Smooth muscle cell (in vitro differentiated cells): ENCODE measurements around the gene ANKRD27. TPM values are rescaled to one million over a fixed set of nuclear protein-coding genes. Genes with fewer than 3 reads are reported as not detected.

Experiments
- DNase-seq: peaks from one replicate; lab custom pipeline; 2025; ENCODE audit not compliant: unreplicated experiment; lab: John Stamatoyannopoulos, UW
- H2AFZ ChIP-seq: fragments of 200-600 bp; sonication (generic); 2 replicates; pipeline ENCODE4 v1.6.0; 2016; ENCODE audit warnings: antibody characterized with exemption, low read depth, mild to moderate bottlenecking
- H3F3A ChIP-seq: fragments of 200-600 bp; sonication (generic); 2 replicates; pipeline ENCODE4 v1.6.0; 2017; ENCODE audit warnings: antibody characterized with exemption, low read depth
- H3K27ac ChIP-seq: fragments of 200-600 bp; sonication (generic); 2 replicates; pipeline ENCODE4 v1.5.1; 2016; ENCODE audit warnings: low read depth, mild to moderate bottlenecking
- H3K27me3 ChIP-seq: fragments of 200-600 bp; sonication (generic); 2 replicates; pipeline ENCODE4 v1.6.1; 2016; ENCODE audit warnings: low read depth, mild to moderate bottlenecking
- H3K36me3 ChIP-seq: fragments of 200-600 bp; sonication (generic); 2 replicates; pipeline ENCODE4 v1.5.1; 2016; ENCODE audit warnings: low read depth
- H3K4me1 ChIP-seq: fragments of 200-600 bp; sonication (generic); 2 replicates; pipeline ENCODE4 v1.5.1; 2016; ENCODE audit warnings: low read depth
- H3K4me2 ChIP-seq: fragments of 200-600 bp; sonication (generic); 2 replicates; pipeline ENCODE4 v1.6.0; 2016; ENCODE audit warnings: mild to moderate bottlenecking
- H3K4me3 ChIP-seq: fragments of 200-600 bp; sonication (generic); 2 replicates; pipeline ENCODE4 v1.5.1; 2016; ENCODE audit warnings: mild to moderate bottlenecking
- H3K79me2 ChIP-seq: fragments of 200-600 bp; sonication (generic); 2 replicates; pipeline ENCODE4 v1.6.0; 2016; ENCODE audit warnings: low read depth, mild to moderate bottlenecking
- H3K9ac ChIP-seq: fragments of 200-600 bp; sonication (generic); 2 replicates; pipeline ENCODE4 v1.6.0; 2016; ENCODE audit warnings: low read depth
- H3K9me3 ChIP-seq: fragments of 200-600 bp; sonication (generic); replicated peaks from 2 replicates; pipeline ENCODE4 v1.5.1; 2016; ENCODE audit warnings: low read depth
- H4K20me1 ChIP-seq: fragments of 200-600 bp; sonication (generic); 2 replicates; pipeline ENCODE4 v1.6.0; 2016; ENCODE audit warnings: low read depth
- WGBS: methylation state at CpG from one replicate; pipeline ENCODE4 v1.1.7; 2016; ENCODE audit warnings: low lambda C conversion rate; 5-methylcytosine and 5-hydroxymethylcytosine counted together
- polyA plus RNA-seq: library from polyadenylated mRNA; unstranded; fragments of >200 nt; fragmentation: Nextera tagmentation; extraction: Ambion mirVana; gene quantifications from 2 replicates; pipeline ENCODE4 v1.2.1, GENCODE V29; 2016
- total RNA-seq: library from RNA; depleted of rRNA; stranded (reverse); fragments of >200 nt; gene quantifications from 2 replicates; pipeline ENCODE4 v1.2.3, GENCODE V29; 2014
- TF ChIP-seq, protein P1 (sequence below): fragments of 200-600 bp; sonication (generic); IDR thresholded peaks from 2 replicates; pipeline ENCODE4 v1.5.1; 2017; ENCODE audit warnings: borderline replicate concordance, mild to moderate bottlenecking, antibody characterized with exemption; ENCODE audit not compliant: insufficient read depth, poor library complexity, severe bottlenecking

The ANKRD27 gene
- total and polyA plus RNA-seq, 2 experiments from 2014 or later, result 7.7 to 19.7 TPM

DNA sequence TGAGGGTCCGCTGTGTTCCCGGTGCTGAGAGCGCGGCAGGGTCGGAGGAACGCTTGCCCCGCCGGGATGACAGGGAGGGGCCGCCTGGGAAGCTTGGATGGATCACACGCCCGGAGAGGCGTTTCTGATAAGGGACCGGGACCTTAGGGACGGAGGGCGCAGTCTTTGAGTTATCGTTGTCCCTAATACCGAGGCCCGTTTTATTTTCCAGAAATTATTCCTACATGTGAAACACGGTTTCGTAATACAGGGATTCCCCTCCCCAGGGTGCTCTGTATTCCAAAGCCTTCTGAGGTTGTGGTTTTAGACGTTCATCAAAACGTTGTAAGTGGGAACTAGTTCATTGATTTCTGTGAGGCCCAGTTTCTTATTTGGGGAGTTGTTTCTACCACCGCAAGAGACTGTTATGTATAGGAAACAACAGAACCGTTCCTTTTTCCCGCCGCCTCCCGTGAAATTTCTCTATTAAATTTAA is 93.2 kb downstream of the ANKRD27 start:
- Histone ChIP-seq H3K36me3 (peaks cover 18% of the 10 kb centered on the region), H3K79me2 (peaks cover 29% of the 10 kb centered on the region), H3K9me3 (no peaks in the 10 kb centered on the region), H3K27me3 (peaks cover 4% of the 10 kb centered on the region), H3K4me2 (peak overlapping the region; percentile 94), H3K4me1 (no peaks in the 10 kb centered on the region), H3F3A (no peaks in the 10 kb centered on the region), H3K4me3 (peak overlapping the region; percentile 87), H4K20me1 (peaks cover 12% of the 10 kb centered on the region), H2AFZ (peak overlapping the region; percentile 91), H3K27ac (peak overlapping the region; percentile 71), H3K9ac (peak overlapping the region; percentile 92)
- DNase-seq, result no peak
- TF ChIP-seq, protein P1, sequence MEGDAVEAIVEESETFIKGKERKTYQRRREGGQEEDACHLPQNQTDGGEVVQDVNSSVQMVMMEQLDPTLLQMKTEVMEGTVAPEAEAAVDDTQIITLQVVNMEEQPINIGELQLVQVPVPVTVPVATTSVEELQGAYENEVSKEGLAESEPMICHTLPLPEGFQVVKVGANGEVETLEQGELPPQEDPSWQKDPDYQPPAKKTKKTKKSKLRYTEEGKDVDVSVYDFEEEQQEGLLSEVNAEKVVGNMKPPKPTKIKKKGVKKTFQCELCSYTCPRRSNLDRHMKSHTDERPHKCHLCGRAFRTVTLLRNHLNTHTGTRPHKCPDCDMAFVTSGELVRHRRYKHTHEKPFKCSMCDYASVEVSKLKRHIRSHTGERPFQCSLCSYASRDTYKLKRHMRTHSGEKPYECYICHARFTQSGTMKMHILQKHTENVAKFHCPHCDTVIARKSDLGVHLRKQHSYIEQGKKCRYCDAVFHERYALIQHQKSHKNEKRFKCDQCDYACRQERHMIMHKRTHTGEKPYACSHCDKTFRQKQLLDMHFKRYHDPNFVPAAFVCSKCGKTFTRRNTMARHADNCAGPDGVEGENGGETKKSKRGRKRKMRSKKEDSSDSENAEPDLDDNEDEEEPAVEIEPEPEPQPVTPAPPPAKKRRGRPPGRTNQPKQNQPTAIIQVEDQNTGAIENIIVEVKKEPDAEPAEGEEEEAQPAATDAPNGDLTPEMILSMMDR, result no peak
- WGBS, result 11% methylated on average over 27 of the region's 27 CpGs

DNA sequence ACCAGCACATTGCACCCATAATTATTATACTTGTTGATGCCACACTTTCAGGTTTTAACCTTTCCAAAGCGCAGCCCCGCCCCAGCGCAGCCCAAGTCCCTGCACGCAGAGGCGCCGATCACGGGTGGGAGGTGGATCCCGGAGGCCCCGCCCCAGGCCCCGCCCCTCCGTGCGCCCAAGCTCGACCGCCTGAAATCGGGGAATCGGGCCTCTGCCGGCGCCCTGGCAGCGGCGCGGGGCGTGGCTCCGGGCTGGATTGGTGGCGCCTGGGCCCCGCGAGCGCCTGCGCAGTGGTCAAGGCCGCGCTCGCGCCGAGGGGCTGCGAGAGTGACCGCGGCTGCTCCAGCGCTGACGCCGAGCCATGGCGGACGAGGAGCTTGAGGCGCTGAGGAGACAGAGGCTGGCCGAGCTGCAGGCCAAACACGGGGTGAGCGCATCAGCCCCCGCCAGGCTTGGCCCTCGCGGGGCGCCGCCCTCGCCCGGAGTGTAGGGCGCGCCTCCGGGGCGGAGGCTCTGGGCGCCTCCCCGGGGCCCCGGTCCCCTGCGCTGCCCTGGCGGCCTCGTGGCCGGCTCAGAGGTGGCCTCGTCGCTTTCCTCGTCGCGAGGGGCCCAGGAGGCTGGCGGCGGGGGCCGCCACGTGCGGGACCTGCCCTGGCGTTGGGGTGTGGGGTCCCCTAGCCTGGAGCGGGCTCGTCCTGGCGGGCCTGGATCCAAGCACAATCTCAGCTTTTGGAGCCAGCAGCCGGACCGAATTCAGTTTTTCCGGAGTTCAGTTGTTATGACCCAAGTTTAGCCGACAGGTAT is 93.9 kb downstream of the ANKRD27 start, which contains the start of gene PDCD5:
PDCD5 (plus strand) TSS at position 290 of the 804 bp plus-strand sequence; CDS start at position 362, 72 bp downstream.
- peak within 1 kb of the TSS; percentile 87 for H3K4me3 ChIP-seq
- WGBS, result under 1% methylated on average over 70 of the region's 81 CpGs
- H3K79me2 ChIP-seq, result peaks cover 29% of the 10 kb centered on the region
- TF ChIP-seq, protein P1, result no peak
- H4K20me1 ChIP-seq, result peaks cover 12% of the 10 kb centered on the region
- no peaks in the 10 kb centered on the region for H3K9me3 ChIP-seq
- H2AFZ ChIP-seq, result peak within 1 kb of the TSS; percentile 91
- H3K36me3 ChIP-seq, result peaks cover 15% of the 10 kb centered on the region
- H3K4me1 ChIP-seq, result no peaks in the 10 kb centered on the region
- peak within 1 kb of the TSS; percentile 71 for H3K27ac ChIP-seq
- DNase-seq, result peak; percentile 85
- H3K9ac ChIP-seq, result peak within 1 kb of the TSS; percentile 92
- no peaks in the 10 kb centered on the region for H3F3A ChIP-seq
- H3K27me3 ChIP-seq, result peaks cover 4% of the 10 kb centered on the region
- H3K4me2 ChIP-seq, result peak within 1 kb of the TSS; percentile 94

DNA sequence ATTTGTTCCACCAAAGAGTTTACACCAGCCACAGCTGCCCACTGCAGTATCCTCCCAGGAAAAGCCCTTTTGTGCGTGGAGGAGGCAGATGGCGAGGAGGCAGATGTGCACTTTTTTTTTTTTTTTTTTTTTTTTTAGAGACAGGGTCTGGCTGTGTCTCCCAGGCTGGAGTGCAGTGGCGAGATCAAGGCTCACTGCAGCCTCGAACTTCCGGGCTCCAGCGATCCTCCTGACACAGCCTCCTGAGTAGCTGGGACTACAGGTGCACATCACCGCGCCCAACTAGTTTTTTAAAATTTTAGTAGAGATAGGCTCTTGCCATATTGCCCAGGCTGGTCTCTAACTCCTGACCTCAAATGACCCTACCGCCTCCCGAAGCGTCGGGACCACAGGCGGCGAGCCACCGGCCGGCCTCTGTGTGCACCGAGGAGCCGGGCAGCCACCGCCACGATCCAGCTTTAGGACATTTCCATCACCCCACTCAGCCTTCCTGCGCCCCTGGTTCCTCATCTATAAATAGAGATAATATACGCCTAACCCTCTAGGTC is 94.6 kb downstream of the ANKRD27 start:
- TF ChIP-seq, protein P1, result no peak

More for the DNA sequence above, 94.6 kb downstream of the ANKRD27 start:
- Histone ChIP-seq H2AFZ (peak overlapping the region; percentile 91), H3K36me3 (peaks cover 8% of the 10 kb centered on the region), H3K79me2 (peaks cover 29% of the 10 kb centered on the region), H3K27me3 (peaks cover 4% of the 10 kb centered on the region), H3K27ac (no peak overlapping the region), H3F3A (no peaks in the 10 kb centered on the region), H3K9ac (peak overlapping the region; percentile 23), H3K4me2 (peak overlapping the region; percentile 94), H3K4me1 (no peaks in the 10 kb centered on the region), H4K20me1 (peaks cover 12% of the 10 kb centered on the region), H3K9me3 (no peaks in the 10 kb centered on the region), H3K4me3 (peak overlapping the region; percentile 87)
- no peak for DNase-seq
- 28% methylated on average over 22 of the region's 22 CpGs for WGBS
